Adipocyte (in vitro differentiated cells): ENCODE measurements around the gene POM121L2.

Source experiments
- DNase-seq: peaks from one replicate; pipeline ENCODE4 v3.0.0-alpha.2; 2015; ENCODE audit warnings: low read depth
- H3K27me3 ChIP-seq: replicated peaks from 2 replicates; pipeline ENCODE4 v1.7.0; 2013; ENCODE audit warnings: mild to moderate bottlenecking, low read length, moderate library complexity; ENCODE audit not compliant: control insufficient read depth, insufficient read depth
- H3K36me3 ChIP-seq: 2 replicates; pipeline ENCODE4 v1.7.0; 2013; ENCODE audit warnings: low read length, mild to moderate bottlenecking, moderate library complexity; ENCODE audit not compliant: control insufficient read depth, insufficient read depth, severe bottlenecking
- H3K4me1 ChIP-seq: 2 replicates; pipeline ENCODE4 v1.7.0; 2013; ENCODE audit warnings: mild to moderate bottlenecking, low read length, moderate library complexity; ENCODE audit not compliant: control insufficient read depth, insufficient read depth
- H3K4me3 ChIP-seq: 2 replicates; pipeline ENCODE4 v1.7.0; 2013; ENCODE audit warnings: mild to moderate bottlenecking, low read length, moderate library complexity
- H3K9ac ChIP-seq: 2 replicates; pipeline ENCODE4 v1.7.0; 2013; ENCODE audit warnings: mild to moderate bottlenecking, low read length, moderate library complexity
- H3K9me3 ChIP-seq: 2 replicates; pipeline ENCODE4 v1.7.0; 2013; ENCODE audit warnings: mild to moderate bottlenecking, low read length, moderate library complexity; ENCODE audit not compliant: control insufficient read depth

POM121L2 gene

DNA sequence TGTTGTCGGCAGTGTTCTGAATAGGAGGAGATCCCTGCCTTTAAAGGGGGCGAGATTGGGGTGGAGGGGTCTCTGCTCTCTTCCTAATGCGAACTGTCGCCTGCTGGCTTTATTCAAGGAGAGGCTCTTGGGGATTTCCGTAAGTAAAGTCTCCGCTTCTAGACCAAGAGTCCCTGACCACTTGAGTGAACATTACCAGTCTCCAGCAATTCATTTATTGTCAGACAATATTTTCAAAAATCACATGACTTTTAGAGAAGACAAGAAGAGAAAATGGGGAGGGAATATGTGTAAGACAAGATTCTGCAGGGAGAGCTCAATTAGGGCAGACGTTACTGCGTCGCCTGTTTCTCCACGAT, 21.2 kb downstream of the POM121L2 start:
- Histone ChIP-seq H3K27me3 (peaks cover 50% of the 10 kb centered on the region), H3K36me3 (no peaks in the 10 kb centered on the region), H3K4me3 (peak overlapping the region; percentile 27), H3K9ac (no peak overlapping the region), H3K4me1 (peaks cover 4% of the 10 kb centered on the region), H3K9me3 (peaks cover 19% of the 10 kb centered on the region)
- no peak for DNase-seq

DNA sequence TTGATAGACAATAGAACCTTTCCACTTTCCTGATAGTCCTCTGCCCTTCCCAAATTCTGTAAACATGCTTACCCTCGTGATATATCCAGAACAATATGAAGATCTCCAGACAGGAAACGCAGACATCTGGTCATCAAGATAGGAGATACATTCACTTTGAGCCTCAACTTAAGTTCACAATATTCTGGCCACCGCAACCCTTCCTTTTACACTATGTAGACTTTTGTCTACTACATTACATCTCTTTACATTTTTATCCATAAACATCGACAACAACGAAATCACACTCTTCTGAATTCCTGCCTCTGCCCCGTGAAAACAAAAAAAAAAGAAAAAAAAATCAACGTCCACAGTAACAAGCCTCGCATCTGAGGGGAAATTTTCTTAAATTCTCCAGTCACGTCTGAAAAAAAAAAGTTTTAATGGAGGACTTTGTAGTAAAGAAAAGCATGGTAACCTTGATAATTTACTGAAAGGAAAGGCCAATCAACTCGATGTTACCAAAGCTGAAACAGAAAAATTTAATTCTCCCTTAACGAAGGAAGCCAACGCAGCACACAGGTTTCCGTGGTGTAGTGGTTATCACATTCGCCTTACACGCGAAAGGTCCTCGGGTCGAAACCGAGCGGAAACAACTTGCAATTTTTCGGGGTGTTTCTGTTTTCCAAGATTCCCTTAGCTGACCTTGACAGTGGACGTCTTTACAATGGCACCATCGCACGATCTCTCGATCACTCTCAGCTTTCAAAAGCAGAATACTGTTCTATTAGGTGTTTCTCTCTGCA, 21.8 kb downstream of the POM121L2 start:
- Histone ChIP-seq H3K4me3 (peak overlapping the region; percentile 27), H3K9ac (no peak overlapping the region), H3K4me1 (peaks cover 3% of the 10 kb centered on the region), H3K27me3 (peaks cover 56% of the 10 kb centered on the region), H3K9me3 (peaks cover 19% of the 10 kb centered on the region), H3K36me3 (no peaks in the 10 kb centered on the region)
- peak; percentile 36 for DNase-seq

DNA sequence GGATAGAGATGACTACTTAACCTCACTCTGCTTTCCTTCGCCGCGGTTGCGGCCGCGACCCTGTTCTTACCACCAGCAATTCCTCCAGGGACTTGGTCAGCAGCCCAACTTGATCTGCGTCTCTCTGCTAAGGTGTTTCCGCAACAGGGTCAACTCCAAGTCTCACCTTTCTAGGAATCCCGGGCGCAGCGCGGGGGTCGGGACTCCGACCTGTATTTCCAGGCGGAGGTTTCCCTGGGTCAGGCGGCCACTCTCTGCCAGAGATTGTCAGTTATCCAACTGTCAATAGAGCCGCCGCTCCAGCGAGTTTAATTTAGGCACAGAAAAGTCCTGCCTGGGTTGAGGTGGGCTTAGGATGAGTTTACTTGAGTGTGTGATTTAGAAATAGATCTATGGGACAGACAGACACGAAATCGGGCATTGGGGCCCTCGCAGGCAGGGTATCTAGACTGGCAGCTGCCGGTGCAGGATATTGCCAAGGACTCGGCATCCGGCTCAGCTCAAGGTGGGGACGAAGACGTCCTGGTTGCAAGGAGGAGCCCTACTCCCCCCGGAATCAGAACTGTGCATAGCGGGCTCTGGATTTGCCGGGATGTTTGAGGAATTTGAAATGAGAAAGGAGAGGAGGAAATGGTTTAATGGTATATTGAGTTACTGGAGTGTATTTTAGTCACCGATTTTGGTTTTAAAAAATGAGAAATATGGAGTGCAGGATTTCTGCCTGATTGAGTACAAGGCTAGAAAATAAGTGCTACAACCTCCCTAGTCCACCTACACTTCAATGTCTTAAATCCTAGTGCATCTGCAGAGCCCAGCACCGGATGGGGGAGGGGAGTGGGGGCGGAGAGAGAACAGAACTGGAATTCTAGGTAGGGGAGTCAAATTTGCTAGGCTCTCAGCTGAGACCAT, 23.7 kb downstream of the POM121L2 start:
- H3K9me3 ChIP-seq: peaks cover 20% of the 10 kb centered on the region
- no peak for DNase-seq
- H3K27me3 ChIP-seq: peaks cover 74% of the 10 kb centered on the region
- no peak overlapping the region for H3K9ac ChIP-seq
- H3K36me3 ChIP-seq: no peaks in the 10 kb centered on the region
- H3K4me1 ChIP-seq: peaks cover 3% of the 10 kb centered on the region
- H3K4me3 ChIP-seq: no peak overlapping the region

DNA sequence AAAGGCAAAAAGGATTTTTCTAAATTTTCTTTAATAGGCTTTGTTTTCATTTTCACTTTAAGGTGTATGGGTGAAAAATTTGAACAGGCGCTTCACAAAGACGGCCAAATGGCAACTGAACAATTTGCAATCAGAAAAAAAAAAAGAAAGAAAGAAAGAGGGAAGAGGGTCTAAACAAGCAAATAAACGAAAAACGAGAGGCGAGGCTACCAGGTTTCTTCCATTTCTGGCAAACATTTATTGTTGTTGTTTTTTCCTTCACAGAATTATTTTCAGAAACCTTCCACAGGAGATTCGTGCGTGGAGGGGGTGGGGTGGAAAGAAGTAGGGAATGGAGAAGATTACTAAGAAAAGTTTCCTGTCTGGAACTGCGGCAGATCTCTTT, 24.3 kb downstream of the POM121L2 start:
- H3K4me1 ChIP-seq: peaks cover 3% of the 10 kb centered on the region
- H3K9ac ChIP-seq: no peak overlapping the region
- peaks cover 81% of the 10 kb centered on the region for H3K27me3 ChIP-seq
- H3K9me3 ChIP-seq: peaks cover 22% of the 10 kb centered on the region
- no peaks in the 10 kb centered on the region for H3K36me3 ChIP-seq
- no peak for DNase-seq
- no peak overlapping the region for H3K4me3 ChIP-seq

DNA sequence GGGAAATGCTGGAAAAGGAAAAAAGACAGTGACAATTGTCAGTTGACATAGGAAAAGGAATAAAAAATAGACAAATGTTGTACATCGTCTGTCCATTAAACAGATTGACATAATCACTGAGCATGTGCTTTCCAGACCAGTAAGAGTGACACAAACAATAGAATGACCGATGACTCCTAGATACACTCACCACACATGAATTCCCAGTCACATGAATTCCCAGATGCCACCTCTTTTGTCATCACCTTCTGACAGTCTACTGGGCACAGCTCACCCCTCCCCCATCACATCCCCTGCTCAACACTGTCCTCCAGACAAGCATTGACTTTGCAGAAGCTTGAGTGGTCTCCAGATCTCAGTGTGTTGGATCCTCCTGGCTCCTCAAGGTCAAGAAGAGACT, 25.9 kb downstream of the POM121L2 start:
- H3K27me3 ChIP-seq: peaks cover 79% of the 10 kb centered on the region
- no peak overlapping the region for H3K4me3 ChIP-seq
- peaks cover 15% of the 10 kb centered on the region for H3K9me3 ChIP-seq
- H3K36me3 ChIP-seq: no peaks in the 10 kb centered on the region
- DNase-seq: no peak
- peaks cover 3% of the 10 kb centered on the region for H3K4me1 ChIP-seq
- no peak overlapping the region for H3K9ac ChIP-seq

DNA sequence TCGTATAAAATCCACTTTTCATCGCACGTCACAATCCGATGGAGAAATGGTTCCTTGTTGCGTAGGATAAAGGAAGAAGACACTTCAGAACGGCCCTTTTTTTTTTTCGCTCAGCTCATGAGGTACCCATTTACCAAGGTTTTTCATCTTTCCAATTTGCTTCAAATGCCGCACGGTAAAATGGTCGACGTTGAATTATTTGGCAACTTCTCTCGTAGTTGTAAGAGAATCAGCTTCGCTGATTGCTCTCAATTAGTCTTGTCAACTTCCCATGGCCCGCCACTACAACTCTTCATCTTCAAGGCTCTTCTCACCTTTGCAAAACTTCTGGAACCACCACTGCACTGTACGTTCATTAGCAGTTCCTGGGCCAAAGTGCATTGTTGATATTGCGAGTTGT, 28.8 kb downstream of the POM121L2 start:
- Histone ChIP-seq H3K36me3 (no peaks in the 10 kb centered on the region), H3K4me3 (no peak overlapping the region), H3K9ac (no peak overlapping the region), H3K9me3 (peaks cover 10% of the 10 kb centered on the region), H3K4me1 (peaks cover 9% of the 10 kb centered on the region), H3K27me3 (peaks cover 53% of the 10 kb centered on the region)
- DNase-seq: no peak

DNA sequence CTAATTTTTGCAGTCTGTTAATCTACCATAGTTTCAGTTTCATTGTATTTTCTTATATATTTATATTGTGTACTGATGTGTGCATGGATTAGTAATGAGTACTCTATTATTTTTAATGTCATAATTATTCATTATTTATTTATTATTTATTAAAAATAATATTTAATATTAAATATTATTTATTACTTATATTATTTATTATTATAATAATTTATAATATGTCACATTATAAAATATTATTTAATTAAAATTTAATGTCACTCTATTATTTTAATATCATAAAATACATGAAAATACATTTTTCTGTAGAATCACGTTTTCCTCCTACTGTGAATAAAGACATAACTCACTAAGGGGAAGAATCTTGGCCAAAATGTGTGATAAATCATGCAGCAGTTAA, 30.5 kb downstream of the POM121L2 start:
- Histone ChIP-seq H3K9me3 (peaks cover 10% of the 10 kb centered on the region), H3K36me3 (no peaks in the 10 kb centered on the region), H3K9ac (no peak overlapping the region), H3K4me1 (peaks cover 9% of the 10 kb centered on the region), H3K4me3 (no peak overlapping the region), H3K27me3 (peaks cover 42% of the 10 kb centered on the region)
- DNase-seq: no peak

DNA sequence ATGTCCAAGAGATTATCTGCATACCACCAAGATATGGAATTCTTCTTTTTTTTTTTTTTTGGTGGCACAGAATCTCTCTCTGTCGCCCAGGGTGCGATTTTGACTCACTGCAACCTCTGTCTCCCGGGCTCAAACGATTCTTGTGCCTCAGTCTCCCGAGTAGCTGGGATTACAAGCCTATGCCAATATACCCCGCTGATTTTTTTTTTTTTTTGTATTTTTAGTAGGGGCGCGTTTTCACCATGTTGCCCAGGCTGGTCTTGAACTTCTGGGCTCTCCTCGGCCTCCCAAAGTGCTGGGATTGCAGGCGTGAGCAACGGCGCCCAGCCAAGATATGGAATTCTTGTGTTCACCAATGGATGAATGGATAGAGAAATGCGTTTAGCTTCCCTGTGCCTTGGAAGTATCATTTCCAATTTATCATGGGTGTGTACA, 31.0 kb downstream of the POM121L2 start:
- Histone ChIP-seq H3K4me1 (peaks cover 9% of the 10 kb centered on the region), H3K9me3 (peaks cover 8% of the 10 kb centered on the region), H3K4me3 (peak overlapping the region; percentile 80), H3K9ac (no peak overlapping the region), H3K36me3 (no peaks in the 10 kb centered on the region), H3K27me3 (peaks cover 38% of the 10 kb centered on the region)
- DNase-seq: no peak

DNA sequence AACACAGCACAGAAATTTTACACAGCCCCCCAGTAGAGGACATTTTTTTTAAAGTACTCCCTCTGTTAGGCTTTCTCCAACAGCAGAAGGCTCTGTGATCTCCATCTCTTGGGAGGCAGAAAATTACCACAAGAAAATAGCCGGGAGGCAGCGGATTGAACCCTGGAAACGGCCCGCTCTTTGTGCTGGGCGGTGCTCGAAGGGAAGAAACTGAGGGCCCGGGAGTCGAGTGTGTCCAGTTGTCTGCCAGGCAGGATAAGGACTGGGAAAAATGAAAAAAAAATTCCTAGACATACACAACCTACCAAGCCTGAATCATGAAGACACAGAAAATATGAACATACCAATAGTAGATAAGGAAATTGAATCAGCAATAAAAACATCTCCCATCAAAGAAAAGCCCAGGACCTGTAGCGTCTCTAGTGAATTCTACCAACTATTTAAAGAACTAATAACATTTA, 31.5 kb downstream of the POM121L2 start:
- Histone ChIP-seq H3K27me3 (peaks cover 36% of the 10 kb centered on the region), H3K4me1 (peaks cover 9% of the 10 kb centered on the region)

DNA sequence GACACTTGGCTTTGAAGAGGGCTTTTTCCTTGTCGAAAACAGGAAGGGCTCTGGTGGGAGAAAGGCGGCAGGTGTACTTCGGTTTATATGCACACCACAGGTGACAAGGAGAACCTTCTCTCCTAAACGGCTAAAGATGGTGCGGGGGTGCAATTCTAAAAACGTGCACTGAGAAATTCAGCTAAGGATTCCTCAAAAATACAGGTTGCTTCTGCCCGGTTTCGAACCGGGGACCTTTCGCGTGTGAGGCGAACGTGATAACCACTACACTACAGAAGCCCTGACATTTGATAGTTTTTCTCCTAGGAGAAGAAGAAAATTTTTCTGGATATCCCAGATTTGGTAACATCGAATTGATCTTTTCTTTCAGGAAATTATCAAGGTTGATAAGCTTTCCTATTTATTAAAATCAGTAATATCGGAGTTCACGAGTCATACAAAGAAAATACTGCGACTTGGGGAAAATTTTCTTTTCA, 32.0 kb downstream of the POM121L2 start:
- peaks cover 9% of the 10 kb centered on the region for H3K4me1 ChIP-seq
- H3K36me3 ChIP-seq: no peaks in the 10 kb centered on the region
- peaks cover 31% of the 10 kb centered on the region for H3K27me3 ChIP-seq
- H3K4me3 ChIP-seq: peak overlapping the region; percentile 80
- peaks cover 7% of the 10 kb centered on the region for H3K9me3 ChIP-seq
- H3K9ac ChIP-seq: peak overlapping the region; percentile 39
- peak; percentile 73 for DNase-seq

More for the DNA sequence above, 31.5 kb downstream of the POM121L2 start:
- Histone ChIP-seq H3K36me3 (no peaks in the 10 kb centered on the region), H3K9ac (peak overlapping the region; percentile 39), H3K4me3 (peak overlapping the region; percentile 80), H3K9me3 (peaks cover 7% of the 10 kb centered on the region)
- DNase-seq: peak; percentile 46

DNA sequence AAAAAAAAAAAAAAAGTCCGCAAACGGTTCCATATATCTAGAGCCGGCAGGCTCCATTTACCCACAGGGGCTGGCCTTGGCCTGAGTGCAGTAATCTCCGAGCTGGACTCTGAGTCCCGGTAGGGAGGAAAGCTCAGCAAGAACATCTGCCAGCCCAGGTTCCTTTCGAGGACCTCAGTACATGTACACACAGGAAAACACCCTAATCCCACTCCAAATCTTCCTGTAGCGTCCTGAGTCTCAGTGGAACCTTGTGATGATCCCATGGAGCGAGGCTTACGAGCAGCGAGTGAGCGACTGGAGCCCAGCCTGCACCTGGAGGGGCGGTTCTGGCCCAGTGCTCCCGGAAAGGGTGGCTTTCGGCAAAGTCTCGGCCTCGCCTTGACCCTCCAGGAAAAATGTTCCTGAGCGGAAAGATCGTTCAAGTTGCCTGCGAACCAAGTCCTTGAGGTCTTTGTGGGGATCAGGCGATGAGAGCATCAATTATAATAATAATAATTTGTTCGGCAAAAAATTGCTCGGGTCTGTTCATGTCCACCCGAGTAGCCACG, 32.5 kb downstream of the POM121L2 start:
- peak overlapping the region; percentile 80 for H3K4me3 ChIP-seq
- H3K9ac ChIP-seq: no peak overlapping the region
- peaks cover 29% of the 10 kb centered on the region for H3K27me3 ChIP-seq
- peaks cover 7% of the 10 kb centered on the region for H3K9me3 ChIP-seq
- H3K4me1 ChIP-seq: peaks cover 9% of the 10 kb centered on the region
- H3K36me3 ChIP-seq: no peaks in the 10 kb centered on the region
- peak; percentile 7 for DNase-seq
